ENCODE measurements around the gene PBX1.

Gene PBX1

GRCh38 chr1:164838786-164839185 is 279.8 kb downstream of the PBX1 start:
- no peak overlapping the region for H3K27ac ChIP-seq
- H3K9me3 ChIP-seq = no peaks in the 10 kb centered on the region
- TF ChIP-seq CTCF (IDR thresholded peaks at IDR 0.05) = no peak
- no peaks in the 10 kb centered on the region for H3K4me1 ChIP-seq (ENCODE audit: control insufficient read depth in 1 of 2, insufficient read depth in 1 of 2, low read depth in 1 of 2, low read length in 1 of 2)
- no peaks in the 10 kb centered on the region for H3K36me3 ChIP-seq
- H3K4me3 ChIP-seq (ENCODE audit: low read depth in 1 of 2, low read length in 1 of 2) = no peak overlapping the region
- no peaks in the 10 kb centered on the region for H3K27me3 ChIP-seq

GRCh38 chr1:164840936-164841335 is 282.0 kb downstream of the PBX1 start:
- H3K4me1 ChIP-seq (ENCODE audit: control insufficient read depth in 1 of 2, insufficient read depth in 1 of 2, low read depth in 1 of 2, low read length in 1 of 2) = no peaks in the 10 kb centered on the region
- no peak overlapping the region for H3K27ac ChIP-seq
- TF ChIP-seq CTCF (IDR thresholded peaks at IDR 0.05) = no peak
- H3K36me3 ChIP-seq = no peaks in the 10 kb centered on the region
- H3K4me3 ChIP-seq (ENCODE audit: low read depth in 1 of 2, low read length in 1 of 2) = no peak overlapping the region
- H3K27me3 ChIP-seq = no peaks in the 10 kb centered on the region
- no peaks in the 10 kb centered on the region for H3K9me3 ChIP-seq

GRCh38 chr1:164841702-164842465 is 282.9 kb downstream of the PBX1 start:
- no peaks in the 10 kb centered on the region for H3K4me1 ChIP-seq (ENCODE audit: control insufficient read depth in 1 of 2, insufficient read depth in 1 of 2, low read depth in 1 of 2, low read length in 1 of 2)
- no peaks in the 10 kb centered on the region for H3K9me3 ChIP-seq
- TF ChIP-seq CTCF (IDR thresholded peaks at IDR 0.05) = no peak
- no peak overlapping the region for H3K4me3 ChIP-seq (ENCODE audit: low read depth in 1 of 2, low read length in 1 of 2)
- H3K27me3 ChIP-seq = no peaks in the 10 kb centered on the region
- no peaks in the 10 kb centered on the region for H3K36me3 ChIP-seq
- no peak overlapping the region for H3K27ac ChIP-seq

GRCh38 chr1:164842870-164843269 is 283.9 kb downstream of the PBX1 start:
- H3K27ac ChIP-seq = no peak overlapping the region
- H3K27me3 ChIP-seq = no peaks in the 10 kb centered on the region
- no peaks in the 10 kb centered on the region for H3K4me1 ChIP-seq (ENCODE audit: control insufficient read depth in 1 of 2, insufficient read depth in 1 of 2, low read depth in 1 of 2, low read length in 1 of 2)
- H3K4me3 ChIP-seq (ENCODE audit: low read depth in 1 of 2, low read length in 1 of 2) = no peak overlapping the region
- no peak for TF ChIP-seq CTCF (IDR thresholded peaks at IDR 0.05)
- no peaks in the 10 kb centered on the region for H3K9me3 ChIP-seq
- no peaks in the 10 kb centered on the region for H3K36me3 ChIP-seq

- Histone ChIP-seq H3K9me3 (no peaks in the 10 kb centered on the region), H3K27ac (no peak overlapping the region), H3K27me3 (no peaks in the 10 kb centered on the region), H3K36me3 (no peaks in the 10 kb centered on the region), H3K4me3 (ENCODE audit: low read depth in 1 of 2, low read length in 1 of 2) (no peak overlapping the region), H3K4me1 (ENCODE audit: control insufficient read depth in 1 of 2, insufficient read depth in 1 of 2, low read depth in 1 of 2, low read length in 1 of 2) (no peaks in the 10 kb centered on the region)
- TF ChIP-seq CTCF (IDR thresholded peaks at IDR 0.05) = no peak
Observed at GRCh38 chr1:164843743-164844500, 284.9 kb downstream of the PBX1 start.

Measured in neutrophil (primary cell).